ENCODE data around the gene TBX18. TPM values are rescaled to one million over a fixed set of nuclear protein-coding genes. Genes with fewer than 3 reads are reported as not detected.

Gene TBX18
- total RNA-seq, 4 donors from 2014 or later, result under 0.01 to 19.9 (median 4.3) TPM

DNA sequence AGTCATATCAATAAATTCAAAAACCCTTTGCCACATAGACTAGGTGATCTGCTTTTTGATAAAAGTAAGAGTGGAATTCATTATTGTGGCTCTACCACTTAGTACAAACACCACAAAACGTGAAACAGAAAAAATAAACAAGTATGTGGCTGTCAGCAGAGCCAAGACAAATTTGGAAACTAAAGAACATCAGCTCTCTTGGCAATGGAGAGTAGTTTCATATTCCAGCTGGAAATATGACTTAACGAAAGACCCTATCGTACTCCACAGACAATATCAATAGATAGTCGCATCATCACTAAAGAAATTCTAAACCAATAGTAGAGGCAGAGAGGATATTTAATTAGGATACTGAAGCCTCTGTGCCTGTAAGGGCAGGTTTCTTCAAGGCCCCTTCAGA is 20.8 kb downstream of the TBX18 start:
- DNase-seq, result no peak
- Histone ChIP-seq H3K9me3 (no peaks in the 10 kb centered on the region), H3K4me1 (no peaks in the 10 kb centered on the region), H3K36me3 (no peaks in the 10 kb centered on the region), H3K27ac (no peak overlapping the region), H3K27me3 (no peaks in the 10 kb centered on the region), H3K4me3 (no peak overlapping the region)
- intact Hi-C loops (cut with DNase I; ENCODE audit: low total_unique reads), result no loop called here
- TF ChIP-seq, protein P1, sequence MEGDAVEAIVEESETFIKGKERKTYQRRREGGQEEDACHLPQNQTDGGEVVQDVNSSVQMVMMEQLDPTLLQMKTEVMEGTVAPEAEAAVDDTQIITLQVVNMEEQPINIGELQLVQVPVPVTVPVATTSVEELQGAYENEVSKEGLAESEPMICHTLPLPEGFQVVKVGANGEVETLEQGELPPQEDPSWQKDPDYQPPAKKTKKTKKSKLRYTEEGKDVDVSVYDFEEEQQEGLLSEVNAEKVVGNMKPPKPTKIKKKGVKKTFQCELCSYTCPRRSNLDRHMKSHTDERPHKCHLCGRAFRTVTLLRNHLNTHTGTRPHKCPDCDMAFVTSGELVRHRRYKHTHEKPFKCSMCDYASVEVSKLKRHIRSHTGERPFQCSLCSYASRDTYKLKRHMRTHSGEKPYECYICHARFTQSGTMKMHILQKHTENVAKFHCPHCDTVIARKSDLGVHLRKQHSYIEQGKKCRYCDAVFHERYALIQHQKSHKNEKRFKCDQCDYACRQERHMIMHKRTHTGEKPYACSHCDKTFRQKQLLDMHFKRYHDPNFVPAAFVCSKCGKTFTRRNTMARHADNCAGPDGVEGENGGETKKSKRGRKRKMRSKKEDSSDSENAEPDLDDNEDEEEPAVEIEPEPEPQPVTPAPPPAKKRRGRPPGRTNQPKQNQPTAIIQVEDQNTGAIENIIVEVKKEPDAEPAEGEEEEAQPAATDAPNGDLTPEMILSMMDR (IDR thresholded peaks at IDR 0.05), result no peak
- no peak for TF ChIP-seq POLR2A (IDR thresholded peaks at IDR 0.05)

DNA sequence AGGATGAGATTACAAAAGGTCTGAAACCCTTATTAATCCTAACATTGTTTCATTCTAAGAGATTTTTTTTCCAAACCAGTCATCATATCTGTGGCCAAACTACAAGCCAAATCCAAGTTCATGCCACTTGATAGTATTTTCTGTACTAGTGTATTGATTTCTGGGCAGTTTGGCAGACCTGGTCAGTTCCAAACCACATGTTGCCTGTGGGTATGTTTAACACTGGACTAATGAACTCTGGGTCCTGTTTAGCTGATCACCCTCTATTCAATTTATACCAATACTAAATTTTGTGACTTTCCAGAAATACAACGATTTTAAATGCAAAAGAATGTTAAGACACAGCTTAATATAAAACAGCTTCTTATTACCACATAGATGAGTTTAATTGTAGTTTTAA is 24.0 kb downstream of the TBX18 start:
- H3K4me1 ChIP-seq, result no peaks in the 10 kb centered on the region
- no peaks in the 10 kb centered on the region for H3K27me3 ChIP-seq
- H3K36me3 ChIP-seq, result no peaks in the 10 kb centered on the region
- H3K27ac ChIP-seq, result no peak overlapping the region
- H3K9me3 ChIP-seq, result no peaks in the 10 kb centered on the region
- TF ChIP-seq, protein P1 (IDR thresholded peaks at IDR 0.05), result no peak
- no peak for TF ChIP-seq POLR2A (IDR thresholded peaks at IDR 0.05)
- no peak overlapping the region for H3K4me3 ChIP-seq
- no peak for DNase-seq
- intact Hi-C loops (cut with DNase I; ENCODE audit: low total_unique reads), result no loop called here

DNA sequence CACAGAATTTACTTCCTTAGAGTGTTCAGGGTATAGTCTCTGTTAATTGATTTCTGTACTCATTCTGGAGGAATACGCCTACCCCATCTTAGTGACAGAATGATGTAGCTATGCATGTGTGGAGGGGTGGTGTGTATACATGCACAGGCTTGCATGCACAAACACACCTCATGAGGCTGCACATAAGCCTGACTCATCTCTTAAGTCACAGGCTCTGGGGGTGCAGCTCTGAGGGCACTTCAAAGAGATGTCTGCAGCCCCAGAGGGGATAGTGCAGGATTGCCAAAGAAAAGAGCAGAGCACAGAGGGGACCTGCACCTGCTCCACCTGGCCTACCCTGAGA is 24.6 kb downstream of the TBX18 start:
- H3K4me3 ChIP-seq, result no peak overlapping the region
- H3K4me1 ChIP-seq, result no peaks in the 10 kb centered on the region

DNA sequence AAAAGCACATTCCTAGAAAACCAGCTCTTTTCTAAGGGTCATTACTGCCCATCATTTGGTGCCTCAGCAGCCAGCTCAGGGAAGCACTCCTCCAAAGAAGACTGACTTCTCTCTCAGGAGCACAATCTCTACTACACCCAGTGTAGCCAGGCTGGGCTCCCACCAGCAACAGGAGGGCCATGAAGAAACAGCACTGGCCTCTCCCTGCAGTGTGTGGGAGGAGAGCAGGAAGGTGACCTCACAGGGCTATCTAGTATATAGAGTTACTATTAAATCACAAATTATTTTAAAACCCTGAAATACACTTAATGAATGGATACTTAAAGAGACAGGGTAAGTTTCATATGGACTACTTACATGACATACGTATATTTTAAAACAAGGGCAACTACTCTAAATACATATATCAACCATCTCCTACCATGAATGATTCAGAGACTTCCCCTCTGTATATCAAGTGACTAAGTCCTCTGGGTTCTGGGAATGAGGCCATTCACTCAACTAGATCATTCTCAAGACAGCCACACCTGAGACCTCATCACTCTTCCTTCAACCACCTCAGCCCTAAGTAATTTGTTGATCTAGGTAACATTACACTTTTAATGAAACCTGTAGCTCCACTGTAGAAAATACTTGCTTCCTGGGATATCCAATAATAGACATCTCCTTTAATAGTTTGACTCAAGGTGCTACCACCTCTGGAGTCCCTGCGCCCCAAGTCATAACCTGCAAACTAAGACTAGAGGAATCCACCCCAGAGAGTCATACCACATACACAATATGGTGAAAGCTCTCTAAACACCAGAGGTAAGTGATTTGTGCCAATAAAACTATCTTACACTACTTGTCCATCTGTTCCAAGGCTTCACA is 25.2 kb downstream of the TBX18 start:
- no peaks in the 10 kb centered on the region for H3K9me3 ChIP-seq
- no peaks in the 10 kb centered on the region for H3K27me3 ChIP-seq
- H3K4me1 ChIP-seq, result no peaks in the 10 kb centered on the region
- H3K27ac ChIP-seq, result no peak overlapping the region
- no peak for TF ChIP-seq POLR2A (IDR thresholded peaks at IDR 0.05)
- TF ChIP-seq, protein P1 (IDR thresholded peaks at IDR 0.05), result no peak
- H3K4me3 ChIP-seq, result no peak overlapping the region
- H3K36me3 ChIP-seq, result no peaks in the 10 kb centered on the region
- intact Hi-C loops (cut with DNase I; ENCODE audit: low total_unique reads), result no loop called here
- DNase-seq, result no peak

More for the DNA sequence above, 24.6 kb downstream of the TBX18 start:
- no peak overlapping the region for H3K27ac ChIP-seq
- H3K9me3 ChIP-seq, result no peaks in the 10 kb centered on the region
- no peaks in the 10 kb centered on the region for H3K36me3 ChIP-seq
- intact Hi-C loops (cut with DNase I; ENCODE audit: low total_unique reads), result no loop called here
- TF ChIP-seq, protein P1 (IDR thresholded peaks at IDR 0.05), result no peak
- TF ChIP-seq POLR2A (IDR thresholded peaks at IDR 0.05), result no peak
- H3K27me3 ChIP-seq, result no peaks in the 10 kb centered on the region
- no peak for DNase-seq

DNA sequence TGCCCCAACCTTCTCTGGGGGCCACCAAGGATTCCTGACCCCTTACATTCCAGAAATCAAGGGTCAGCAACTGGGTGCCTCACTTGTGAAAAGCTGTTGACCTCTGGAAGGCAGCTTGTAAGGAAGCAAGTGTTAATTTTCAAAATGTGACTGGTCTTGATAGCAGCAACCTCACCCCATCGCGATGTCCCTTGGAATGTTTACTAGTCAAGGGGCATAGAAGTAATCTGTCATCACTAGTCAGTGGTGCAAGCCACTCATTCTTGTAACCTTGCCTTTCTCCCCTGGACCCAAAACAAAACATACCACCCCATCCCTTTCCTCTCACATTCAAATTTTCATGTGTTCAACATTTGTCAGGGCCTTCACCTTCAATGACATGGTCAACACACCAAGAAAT is 30.5 kb downstream of the TBX18 start:
- no peak for DNase-seq
- TF ChIP-seq POLR2A (IDR thresholded peaks at IDR 0.05), result no peak
- TF ChIP-seq, protein P1 (IDR thresholded peaks at IDR 0.05), result no peak
- Histone ChIP-seq H3K27ac (no peak overlapping the region), H3K4me1 (no peaks in the 10 kb centered on the region), H3K36me3 (no peaks in the 10 kb centered on the region), H3K27me3 (no peaks in the 10 kb centered on the region), H3K4me3 (no peak overlapping the region), H3K9me3 (no peaks in the 10 kb centered on the region)
- intact Hi-C loops (cut with DNase I; ENCODE audit: low total_unique reads), result no loop called here

All from uterus (tissue), 4 donors.